K562 (cell line): ENCODE measurements around the gene SEZ6. TPM values are rescaled to one million over a fixed set of nuclear protein-coding genes. Genes with fewer than 3 reads are reported as not detected.
A peak's percentile ranks its signal among the peaks of the same experiment; 100 is the strongest.

Source experiments
- ARNT ChIP-seq, 2 experiments: fragments of 450-650 bp; IDR thresholded peaks; 2 replicates each; pipeline ENCODE4 v1.6.1; 2016; ENCODE audit warnings: mild to moderate bottlenecking in 1 of 2
- DIDO1 ChIP-seq: fragments of 450-650 bp; IDR thresholded peaks from 2 replicates; pipeline ENCODE4 v1.6.1; 2016; ENCODE audit warnings: low read depth, missing biosample characterization, missing genetic modification characterization
- HNRNPL ChIP-seq: fragments of 200-400 bp; formaldehyde crosslinking; IDR thresholded peaks from 2 replicates; pipeline ENCODE4 v1.6.1; 2017; ENCODE audit warnings: low read depth, mild to moderate bottlenecking, low read length
- JUN ChIP-seq, 2 experiments: sonication (generic) in 1 of 2; formaldehyde crosslinking in 1 of 2; IDR thresholded peaks; 2 replicates each; pipeline versions ENCODE4 v1.6.1 to v1.8.0; 2012 to 2022; ENCODE audit warnings: borderline replicate concordance in 2 of 2, mild to moderate bottlenecking in 2 of 2, improper control_type of control experiment in 1 of 2, low read depth in 1 of 2, low read length in 1 of 2, missing genetic modification reagents in 1 of 2
- KDM5B ChIP-seq: fragments of 200-600 bp; sonication (generic); IDR thresholded peaks from 2 replicates; pipeline ENCODE4 v1.6.1; 2012; ENCODE audit warnings: low read depth, mild to moderate bottlenecking, moderate library complexity, low read length, control low read depth, inconsistent platforms; ENCODE audit not compliant: insufficient replicate concordance
- LEF1 ChIP-seq: fragments of 450-650 bp; IDR thresholded peaks from 2 replicates; pipeline ENCODE4 v1.6.1; 2016; ENCODE audit warnings: mild to moderate bottlenecking
- MCM5 ChIP-seq: fragments of 450-650 bp; IDR thresholded peaks from 2 replicates; pipeline ENCODE4 v1.6.1; 2016; ENCODE audit warnings: low read depth
- MTA3 ChIP-seq: fragments of 450-650 bp; formaldehyde crosslinking; IDR thresholded peaks from 2 replicates; pipeline ENCODE4 v1.6.1; 2017; ENCODE audit warnings: mild to moderate bottlenecking, borderline replicate concordance
- NONO ChIP-seq, 2 experiments: fragments of 200-400 bp in 1 of 2; fragments of 450-650 bp in 1 of 2; formaldehyde crosslinking in 1 of 2; IDR thresholded peaks; 2 replicates each; pipeline ENCODE4 v1.6.1; 2017; ENCODE audit warnings: low read depth in 2 of 2, mild to moderate bottlenecking in 2 of 2, moderate library complexity in 2 of 2, low read length in 1 of 2
- OTX1 ChIP-seq: fragments of 450-650 bp; formaldehyde crosslinking; IDR thresholded peaks from 2 replicates; pipeline ENCODE4 v1.4.0; 2022; ENCODE audit warnings: mild to moderate bottlenecking
- PHB ChIP-seq: fragments of 250-450 bp; sonication (Bioruptor Pico); IDR thresholded peaks from 2 replicates; pipeline ENCODE4 v1.5.0; 2021
- PTRF ChIP-seq: fragments of 450-650 bp; IDR thresholded peaks from 2 replicates; pipeline ENCODE4 v1.6.1; 2016; ENCODE audit warnings: mild to moderate bottlenecking, missing genetic modification characterization, missing compliant biosample characterization
- RHOXF2B ChIP-seq: fragments of 250-450 bp; sonication (Bioruptor Pico); conservative IDR thresholded peaks from 2 replicates; pipeline ENCODE4 v1.5.1; 2021
- SETDB1 ChIP-seq: IDR thresholded peaks from one replicate; pipeline ENCODE4 v1.6.1; 2012; ENCODE audit warnings: low read length, control low read depth, inconsistent platforms
- SOX6 ChIP-seq: fragments of 450-650 bp; IDR thresholded peaks from 2 replicates; pipeline ENCODE4 v1.6.1; 2014; ENCODE audit warnings: mild to moderate bottlenecking
- SRSF9 ChIP-seq: fragments of 200-400 bp; formaldehyde crosslinking; IDR thresholded peaks from 2 replicates; pipeline ENCODE4 v1.6.1; 2017; ENCODE audit warnings: low read depth, low read length, borderline replicate concordance
- TAF7 ChIP-seq: fragments of 450-650 bp; IDR thresholded peaks from 2 replicates; pipeline ENCODE4 v1.6.1; 2016; ENCODE audit warnings: missing genetic modification characterization, missing compliant biosample characterization
- TEAD1 ChIP-seq, 2 experiments: fragments of 450-650 bp in 1 of 2; sonication (generic) in 1 of 2; formaldehyde crosslinking; IDR thresholded peaks; 2 replicates each; pipeline versions ENCODE4 v1.4.0 to v1.8.0; 2020 to 2022; ENCODE audit warnings: mild to moderate bottlenecking in 2 of 2, missing genetic modification reagents in 1 of 2
- TGIF2 ChIP-seq: sonication (generic); formaldehyde crosslinking; IDR thresholded peaks from 2 replicates; pipeline ENCODE4 v1.8.1; 2022; ENCODE audit warnings: mild to moderate bottlenecking, missing genetic modification reagents, moderate library complexity
- polyA plus RNA-seq, 8 experiments: library from polyadenylated mRNA; depleted of rRNA in 4 of 8; stranded (reverse) in 5 of 8; unstranded in 3 of 8; fragments of >200 nt; fragmentation: Nextera tagmentation in 2 of 8; fragmentation: Illumina TruSeq in 1 of 8; extraction: Ambion mirVana in 2 of 8; extraction: Trizol in 1 of 8; gene quantifications; 2 replicates each; pipeline versions ENCODE4 v1.2.1 to v1.2.3, GENCODE V29; 2011 to 2014; ENCODE audit warnings: inconsistent platforms in 1 of 8, missing spikeins in 1 of 8
- total RNA-seq, 7 experiments: library from RNA; depleted of rRNA in 6 of 7; stranded (reverse); fragments of >200 nt in 6 of 7; fragmentation: Illumina TruSeq in 2 of 7; extraction: Trizol in 2 of 7; gene quantifications; 2 replicates each; pipeline versions ENCODE4 v1.2.1 to v1.2.3, GENCODE V29; 2011 to 2021; ENCODE audit warnings: low replicate concordance in 1 of 7
- TF ChIP-seq, protein P1 (sequence below): sonication (generic); formaldehyde crosslinking; IDR thresholded peaks from 2 replicates; pipeline ENCODE4 v1.5.0; 2020; ENCODE audit warnings: missing genetic modification reagents
- TF ChIP-seq, protein P2 (sequence below): fragments of 450-650 bp; IDR thresholded peaks from 2 replicates; pipeline ENCODE4 v1.6.1; 2016; ENCODE audit warnings: antibody characterized with exemption
- TF ChIP-seq, protein P3 (sequence below): IDR thresholded peaks from 2 replicates; pipeline ENCODE4 v1.6.1; 2012; ENCODE audit warnings: low read depth, low read length, improper control_type of control experiment, borderline replicate concordance
- TF ChIP-seq, protein P4 (sequence below), 2 experiments: fragments of 450-650 bp in 1 of 2; sonication (generic) in 1 of 2; formaldehyde crosslinking in 1 of 2; IDR thresholded peaks in 1 of 2; conservative IDR thresholded peaks in 1 of 2; 2 replicates each; pipeline versions ENCODE4 v1.6.1 to v1.8.1; 2016 to 2023; ENCODE audit warnings: mild to moderate bottlenecking in 2 of 2, moderate library complexity in 2 of 2, inconsistent platforms in 1 of 2, missing genetic modification reagents in 1 of 2

SEZ6 gene
- total and polyA plus RNA-seq, 9 of the 15 experiments (the other 6 are each of a cell fraction or from before 2014, with no cell fraction given), result not detected

DNA sequence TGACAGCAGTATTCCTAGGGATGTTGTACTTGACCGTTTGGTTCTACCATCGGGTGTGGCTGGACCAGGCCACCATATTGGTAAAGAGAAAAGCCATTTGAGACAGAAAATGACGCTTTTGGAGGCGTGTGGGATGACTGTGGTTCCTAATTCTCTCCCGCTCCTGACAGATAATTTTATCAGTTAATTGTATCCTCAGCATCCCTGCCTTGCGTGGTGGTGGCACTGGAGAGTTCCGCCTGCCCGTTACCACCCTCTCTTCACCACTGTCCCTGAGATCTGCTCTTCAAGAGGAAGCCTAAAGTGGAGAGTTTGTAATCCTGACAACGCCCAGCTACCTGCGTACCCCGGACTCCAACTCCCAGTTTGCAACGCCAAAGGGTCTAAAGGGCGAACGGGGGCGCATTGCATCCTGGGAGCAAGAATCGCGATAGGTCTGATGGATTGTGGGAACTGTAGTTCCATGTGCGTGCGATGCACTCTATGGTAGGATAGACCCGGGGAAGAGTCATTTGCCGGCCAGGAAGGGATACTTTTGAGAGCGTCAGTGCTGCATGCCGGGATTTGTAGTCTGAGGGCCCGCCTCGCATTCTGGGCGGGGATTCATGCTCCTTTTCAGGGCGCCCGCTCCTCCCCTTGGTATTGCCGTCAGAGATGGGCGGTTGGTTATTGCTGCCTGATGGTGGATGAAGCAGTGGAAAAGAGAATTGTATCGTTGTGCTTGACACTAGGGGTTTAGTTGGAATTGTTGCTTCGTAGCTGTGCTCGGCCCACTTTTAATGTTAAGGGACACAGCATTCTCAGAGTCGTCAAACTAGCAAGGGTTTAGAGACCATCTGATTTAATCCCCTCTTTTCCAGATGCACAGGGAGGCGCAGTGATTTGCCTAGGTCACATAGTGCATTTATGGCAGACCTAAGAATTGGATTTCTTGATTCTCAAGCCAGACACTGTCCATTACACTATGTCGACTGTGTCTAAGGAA lies 53.5 kb downstream of the SEZ6 start (continued):
- TF ChIP-seq, protein P1, sequence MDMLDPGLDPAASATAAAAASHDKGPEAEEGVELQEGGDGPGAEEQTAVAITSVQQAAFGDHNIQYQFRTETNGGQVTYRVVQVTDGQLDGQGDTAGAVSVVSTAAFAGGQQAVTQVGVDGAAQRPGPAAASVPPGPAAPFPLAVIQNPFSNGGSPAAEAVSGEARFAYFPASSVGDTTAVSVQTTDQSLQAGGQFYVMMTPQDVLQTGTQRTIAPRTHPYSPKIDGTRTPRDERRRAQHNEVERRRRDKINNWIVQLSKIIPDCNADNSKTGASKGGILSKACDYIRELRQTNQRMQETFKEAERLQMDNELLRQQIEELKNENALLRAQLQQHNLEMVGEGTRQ, result no peak
- TF ChIP-seq OTX1 (CRISPR knock-in tag) (no peak), RHOXF2B (CRISPR knock-in tag) (0 out of 2 replicates have a peak, but pooled peaks have one; percentile 61), PHB (no peak), MCM5 (no peak), SOX6 (no peak), TGIF2 (CRISPR knock-in tag) (no peak), TEAD1 (CRISPR knock-in tag; IDR thresholded peaks at IDR 0.05) (peak; percentile 67 to 79; a peak in 3 of 4 replicates), KDM5B (peak; percentile 33), PTRF (no peak), TAF7 (tag) (peak; percentile 87), DIDO1 (tag) (no peak), NONO (IDR thresholded peaks at IDR 0.05; ENCODE audit: low read depth in 2 of 2, low read length in 1 of 2) (no peak), HNRNPL (no peak), MTA3 (peak; percentile 82), JUN (IDR thresholded peaks at IDR 0.05; ENCODE audit: borderline replicate concordance, low read depth, low read length) (peak; percentile 72; the same call in 1 of the 2 replicates), JUN (CRISPR knock-in tag; IDR thresholded peaks at IDR 0.05; ENCODE audit: borderline replicate concordance) (no peak), LEF1 (no peak), ARNT (IDR thresholded peaks at IDR 0.05) (peak; percentile 65 to 66; a peak in 2 of 4 replicates), SETDB1 (no peak), SRSF9 (no peak)
- TF ChIP-seq, protein P2, sequence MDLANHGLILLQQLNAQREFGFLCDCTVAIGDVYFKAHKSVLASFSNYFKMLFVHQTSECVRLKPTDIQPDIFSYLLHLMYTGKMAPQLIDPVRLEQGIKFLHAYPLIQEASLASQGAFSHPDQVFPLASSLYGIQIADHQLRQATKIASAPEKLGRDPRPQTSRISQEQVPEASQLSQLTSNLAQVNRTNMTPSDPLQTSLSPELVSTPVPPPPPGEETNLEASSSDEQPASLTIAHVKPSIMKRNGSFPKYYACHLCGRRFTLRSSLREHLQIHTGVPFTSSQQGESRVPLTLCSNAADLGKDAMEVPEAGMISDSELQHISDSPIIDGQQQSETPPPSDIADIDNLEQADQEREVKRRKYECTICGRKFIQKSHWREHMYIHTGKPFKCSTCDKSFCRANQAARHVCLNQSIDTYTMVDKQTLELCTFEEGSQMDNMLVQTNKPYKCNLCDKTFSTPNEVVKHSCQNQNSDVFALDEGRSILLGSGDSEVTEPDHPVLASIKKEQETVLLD, result no peak
- TF ChIP-seq, protein P3, sequence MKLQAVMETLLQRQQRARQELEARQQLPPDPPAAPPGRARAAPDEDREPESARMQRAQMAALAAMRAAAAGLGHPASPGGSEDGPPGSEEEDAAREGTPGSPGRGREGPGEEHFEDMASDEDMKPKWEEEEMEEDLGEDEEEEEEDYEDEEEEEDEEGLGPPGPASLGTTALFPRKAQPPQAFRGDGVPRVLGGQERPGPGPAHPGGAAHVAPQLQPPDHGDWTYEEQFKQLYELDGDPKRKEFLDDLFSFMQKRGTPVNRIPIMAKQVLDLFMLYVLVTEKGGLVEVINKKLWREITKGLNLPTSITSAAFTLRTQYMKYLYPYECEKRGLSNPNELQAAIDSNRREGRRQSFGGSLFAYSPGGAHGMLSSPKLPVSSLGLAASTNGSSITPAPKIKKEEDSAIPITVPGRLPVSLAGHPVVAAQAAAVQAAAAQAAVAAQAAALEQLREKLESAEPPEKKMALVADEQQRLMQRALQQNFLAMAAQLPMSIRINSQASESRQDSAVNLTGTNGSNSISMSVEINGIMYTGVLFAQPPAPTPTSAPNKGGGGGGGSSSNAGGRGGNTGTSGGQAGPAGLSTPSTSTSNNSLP, result no peak
- TF ChIP-seq, protein P4, sequence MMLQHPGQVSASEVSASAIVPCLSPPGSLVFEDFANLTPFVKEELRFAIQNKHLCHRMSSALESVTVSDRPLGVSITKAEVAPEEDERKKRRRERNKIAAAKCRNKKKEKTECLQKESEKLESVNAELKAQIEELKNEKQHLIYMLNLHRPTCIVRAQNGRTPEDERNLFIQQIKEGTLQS (IDR thresholded peaks at IDR 0.05), result no peak
- TF ChIP-seq, protein P4 (CRISPR knock-in tag; conservative IDR thresholded peaks at IDR 0.05), result peak; percentile 92
